Cerebellar cortex (tissue), 1 donor: ENCODE measurements around the gene KLHL6.

Experiments used
- DNase-seq: peaks from one replicate; pipeline ENCODE4 v3.0.0-alpha.2; 2015; ENCODE audit warnings: low spot score

Gene KLHL6

DNA sequence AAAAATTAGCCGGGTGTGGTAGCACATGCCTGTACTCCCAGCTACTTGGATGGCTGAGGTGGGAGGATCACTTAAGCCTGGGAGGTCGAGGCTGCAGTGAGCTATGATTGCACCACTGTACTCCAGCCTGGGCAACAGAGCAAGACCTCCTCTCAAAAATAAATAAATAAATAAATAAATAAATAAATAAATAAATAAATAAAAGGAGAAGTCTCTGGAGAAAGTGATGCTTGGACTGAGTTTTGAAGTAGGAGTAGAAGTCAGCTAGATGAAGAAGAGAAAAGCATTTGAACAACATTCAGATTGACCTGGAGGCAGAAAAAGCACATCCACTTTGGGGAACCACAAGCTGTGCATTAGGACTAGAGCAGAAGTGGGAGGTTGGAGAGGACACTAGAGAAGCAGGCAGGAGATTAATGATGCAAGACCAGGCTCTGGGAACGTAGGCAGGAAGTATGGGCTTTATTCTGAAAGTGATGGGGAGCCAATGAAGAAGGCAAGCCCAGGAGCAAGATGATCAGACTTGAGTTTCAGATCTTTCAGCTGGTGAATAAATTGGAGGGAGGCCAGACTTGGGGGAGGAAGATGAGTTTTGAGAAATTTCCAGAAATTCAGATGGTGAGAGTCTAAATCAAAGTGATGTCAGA lies 48.7 kb downstream of the KLHL6 start:
- no peak for DNase-seq

DNA sequence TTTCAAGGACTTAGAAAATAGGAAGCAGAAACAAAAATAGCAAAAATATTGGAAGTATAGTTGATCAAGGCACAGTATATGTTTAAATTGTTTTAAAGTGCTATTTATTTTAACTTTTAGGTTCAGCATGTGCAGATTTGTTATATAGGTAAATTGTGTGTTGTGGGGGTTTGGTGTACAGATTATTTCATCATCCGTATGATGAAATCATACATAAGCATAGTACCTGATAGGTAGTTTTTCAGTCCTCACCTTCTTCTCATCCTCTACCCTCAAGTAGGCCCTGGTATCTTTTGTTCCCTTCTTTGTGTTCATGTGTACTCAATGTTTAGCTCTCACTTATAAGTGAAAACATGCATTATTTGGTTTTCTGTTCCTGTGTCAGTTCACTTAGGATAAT lies 50.9 kb downstream of the KLHL6 start:
- no peak for DNase-seq

DNA sequence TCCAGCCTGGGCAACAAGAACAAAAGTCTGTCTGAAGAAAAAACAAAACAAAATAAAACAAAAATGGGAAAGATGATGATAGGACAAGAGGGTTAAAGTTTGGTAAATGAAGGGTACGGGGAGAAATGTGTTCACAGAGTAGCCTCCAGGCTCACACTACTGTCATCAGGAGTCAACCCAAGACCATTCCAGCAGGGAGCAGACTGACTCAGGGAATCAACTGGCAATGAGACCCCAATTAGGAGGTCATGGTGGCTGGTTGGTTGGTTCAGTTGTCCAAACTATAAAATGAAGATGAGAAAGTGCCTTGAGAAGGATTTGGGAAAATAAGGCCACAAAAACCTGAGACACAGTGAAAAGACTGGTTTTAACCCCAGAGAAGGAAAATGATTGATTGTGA lies 51.8 kb downstream of the KLHL6 start:
- DNase-seq = no peak

DNA sequence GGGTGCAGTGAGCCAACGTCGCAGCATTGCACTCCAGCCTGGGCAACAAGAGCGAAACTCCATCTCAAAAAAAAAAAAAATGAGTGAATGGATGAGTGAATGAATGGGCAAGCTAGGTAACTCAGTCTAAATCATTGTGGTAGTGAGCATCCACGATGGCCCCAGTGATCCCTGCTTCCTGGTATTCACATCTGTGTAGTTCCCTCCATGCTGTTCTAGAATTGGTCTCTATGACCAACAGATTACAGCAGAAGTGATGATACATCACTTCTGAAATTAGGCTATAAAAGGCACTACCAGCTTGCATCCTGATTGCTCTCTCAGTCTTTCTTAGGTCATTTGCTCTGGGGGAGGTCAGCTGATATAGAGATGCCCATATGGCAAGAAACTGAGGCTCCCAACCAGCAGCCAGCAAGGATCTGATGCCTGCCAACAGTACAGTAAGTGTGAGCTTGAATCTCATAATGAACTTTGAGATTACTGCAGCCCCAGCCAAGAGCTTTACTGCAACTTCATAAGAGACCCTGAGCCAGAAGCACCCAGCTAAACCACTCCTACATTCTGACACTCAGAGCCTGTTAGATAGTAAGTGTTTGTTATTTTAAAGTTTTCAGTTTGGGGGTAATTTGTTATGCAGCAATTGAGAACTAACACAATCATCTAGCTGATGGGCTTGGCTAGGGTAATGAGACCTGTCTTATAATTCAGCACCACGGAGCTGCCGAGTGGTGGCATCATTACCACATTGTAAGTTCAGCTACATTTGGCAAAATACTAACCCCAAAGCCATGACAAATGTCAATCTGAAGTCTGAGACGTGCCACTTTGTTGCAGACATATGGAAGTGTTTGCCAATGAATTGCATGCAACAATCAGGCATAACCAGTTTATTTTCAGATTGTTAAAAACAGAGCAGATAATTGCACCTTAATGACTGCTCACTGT lies 53.0 kb downstream of the KLHL6 start:
- DNase-seq = peak; percentile 11

DNA sequence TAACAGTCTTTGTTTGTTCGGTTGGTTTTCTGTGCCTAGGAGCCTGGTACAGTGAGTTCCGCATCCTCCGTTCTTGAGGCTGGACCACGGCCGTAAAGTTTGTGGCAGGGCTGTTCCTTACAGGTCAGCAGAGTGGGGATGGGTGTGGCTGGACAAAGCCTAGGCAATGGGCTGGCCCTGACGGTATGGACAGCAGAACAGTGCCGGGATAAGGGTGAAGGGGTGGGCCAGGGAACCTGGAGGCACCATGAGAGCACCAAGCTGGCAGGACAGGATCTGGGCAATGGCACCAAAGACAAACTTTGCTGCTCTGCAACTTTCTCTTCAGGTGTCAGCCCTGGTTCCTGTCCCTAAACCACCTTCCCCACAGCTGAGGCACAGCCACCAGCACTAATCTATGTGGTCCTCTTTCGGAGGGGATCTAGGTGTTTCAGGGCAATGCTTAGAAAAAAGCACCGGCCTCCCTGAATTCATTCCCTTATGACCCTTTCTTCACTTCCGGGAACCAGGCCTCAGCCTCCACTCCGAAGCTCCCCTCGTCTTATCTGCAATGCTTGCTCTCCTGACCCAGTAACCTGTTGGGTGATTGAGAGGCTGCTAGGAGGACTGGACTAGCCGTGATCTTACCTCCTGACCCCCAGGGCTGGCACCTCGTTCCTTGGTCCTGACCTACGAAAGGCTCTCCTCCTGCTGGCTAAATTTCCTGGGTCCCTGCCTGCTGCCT lies 54.4 kb downstream of the KLHL6 start:
- no peak for DNase-seq

DNA sequence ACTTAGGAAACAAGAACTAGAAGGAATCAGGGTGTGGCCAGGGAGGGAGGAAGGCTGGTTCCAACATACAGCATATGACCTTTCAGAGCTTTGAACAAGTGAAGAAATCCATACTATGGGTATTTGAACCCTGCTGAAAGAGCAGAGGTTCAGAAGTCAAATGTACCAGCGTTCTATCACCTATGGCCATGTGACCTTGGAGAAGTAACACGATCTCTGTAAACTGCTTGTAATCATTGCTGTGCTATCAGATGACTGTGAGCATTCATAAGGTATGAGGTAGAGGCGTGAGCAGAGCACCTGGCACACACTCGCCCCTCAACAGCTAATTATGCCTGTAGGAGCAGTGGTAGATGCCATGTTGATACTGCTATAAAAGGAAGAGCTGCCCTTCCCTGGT lies 55.2 kb downstream of the KLHL6 start:
- no peak for DNase-seq

DNA sequence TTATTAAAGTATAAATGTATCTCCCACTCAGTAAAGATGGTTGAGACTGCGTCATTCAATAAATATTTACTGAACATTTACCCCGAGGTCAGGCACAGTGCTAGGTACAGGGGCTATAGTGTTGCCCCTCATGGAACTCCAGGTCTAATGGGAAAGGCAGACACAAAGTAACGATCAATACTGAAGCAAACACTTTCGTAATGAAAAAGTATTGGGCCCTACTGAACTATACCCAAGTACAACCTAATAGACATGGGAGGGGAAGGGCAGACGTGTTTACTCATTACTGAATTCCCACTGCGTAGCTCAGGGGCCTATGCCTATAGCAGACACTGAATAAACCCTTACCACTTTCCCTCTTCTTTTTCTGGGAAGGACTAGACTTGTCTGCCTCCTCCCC lies 56.9 kb downstream of the KLHL6 start:
- DNase-seq = no peak

DNA sequence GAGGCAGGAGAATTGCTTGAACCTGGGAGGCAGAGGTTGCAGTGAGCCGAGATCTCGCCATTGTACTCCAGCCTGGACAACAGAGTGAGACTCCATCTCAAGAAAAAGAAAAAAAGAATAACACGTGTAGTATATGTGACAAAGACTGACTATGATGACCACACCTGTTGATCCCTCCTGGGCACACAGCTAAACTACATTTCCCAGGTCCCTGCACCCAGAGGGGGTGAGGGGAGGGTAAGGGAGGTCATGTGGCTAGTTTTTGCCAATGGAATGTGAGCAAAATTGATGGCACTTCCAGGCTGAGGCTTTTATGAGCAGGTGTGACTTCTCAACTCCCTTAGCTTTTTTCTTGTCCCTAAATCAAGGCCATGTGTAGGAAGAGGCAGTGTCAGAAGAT lies 58.2 kb downstream of the KLHL6 start:
- DNase-seq = no peak

DNA sequence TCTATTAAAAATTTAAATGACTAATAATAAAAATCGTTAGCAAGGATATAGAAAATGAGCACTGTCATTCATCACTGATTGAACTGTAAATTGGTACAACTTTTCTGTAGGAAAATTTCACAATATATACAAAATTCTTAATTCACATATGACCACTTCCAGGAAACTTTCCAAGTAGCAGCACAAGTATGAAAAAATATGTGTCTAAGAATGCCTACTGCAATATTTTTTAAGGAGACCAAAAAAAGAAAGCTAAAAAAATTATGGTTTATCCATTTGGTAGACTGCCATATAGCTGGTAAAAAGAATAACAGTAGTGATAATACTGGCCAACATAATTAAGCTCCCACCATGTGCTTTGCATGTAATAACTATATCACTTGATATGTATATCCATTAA lies 59.2 kb downstream of the KLHL6 start:
- DNase-seq = no peak

DNA sequence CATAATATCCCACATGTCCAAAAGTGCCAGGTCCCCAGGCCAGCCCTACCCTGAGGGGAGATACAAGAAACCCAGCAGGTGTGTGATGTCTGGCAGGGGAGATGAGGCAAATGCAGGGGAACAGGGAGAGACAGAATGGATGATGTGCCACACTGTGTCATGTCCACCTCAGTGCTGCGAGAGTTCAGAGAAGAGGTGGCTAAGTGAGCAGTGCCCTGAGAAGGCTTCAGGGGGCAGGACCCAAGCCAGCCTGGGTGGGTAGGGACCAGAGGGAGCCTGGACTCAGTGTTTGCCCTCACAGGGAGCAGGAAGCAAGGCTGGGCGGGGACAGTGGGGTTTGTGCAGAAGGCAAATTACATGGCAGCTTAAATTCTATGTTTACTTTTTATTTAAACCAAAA lies 61.2 kb downstream of the KLHL6 start:
- DNase-seq = no peak

DNA sequence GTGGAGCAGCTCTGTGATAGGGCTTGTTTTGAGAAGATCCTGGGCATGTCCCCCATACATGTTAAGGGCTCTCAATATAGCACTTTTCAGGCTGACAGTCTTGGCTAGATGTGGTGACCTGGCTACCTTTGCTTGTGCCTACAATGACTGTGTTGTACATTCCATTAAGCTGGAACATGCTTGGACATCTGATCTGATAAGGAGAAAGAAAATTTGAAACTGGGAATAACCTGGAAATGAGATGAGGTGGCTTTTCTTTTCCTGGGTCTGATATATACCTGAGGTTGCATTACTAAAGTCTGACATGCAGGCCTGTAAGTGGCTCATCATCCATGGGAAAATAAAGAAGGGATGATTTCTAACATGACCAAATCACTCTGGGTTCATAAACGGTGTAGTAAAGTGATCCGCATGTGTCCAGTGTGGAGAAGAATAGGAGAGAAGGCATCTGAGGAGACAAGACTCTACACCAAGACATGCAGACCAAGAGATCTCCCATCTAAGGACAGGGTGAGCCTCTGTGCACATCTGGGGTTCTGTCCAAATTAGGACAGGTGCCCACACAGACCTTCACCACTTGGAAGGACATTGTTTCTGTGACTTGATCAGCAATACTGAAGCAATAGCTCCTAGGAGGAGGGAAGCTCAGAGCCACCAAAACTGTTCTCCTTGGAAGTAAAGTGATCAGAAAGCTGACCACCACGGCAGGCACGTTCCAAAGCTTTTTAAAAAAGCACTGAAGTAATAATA lies 62.0 kb downstream of the KLHL6 start:
- DNase-seq = no peak

DNA sequence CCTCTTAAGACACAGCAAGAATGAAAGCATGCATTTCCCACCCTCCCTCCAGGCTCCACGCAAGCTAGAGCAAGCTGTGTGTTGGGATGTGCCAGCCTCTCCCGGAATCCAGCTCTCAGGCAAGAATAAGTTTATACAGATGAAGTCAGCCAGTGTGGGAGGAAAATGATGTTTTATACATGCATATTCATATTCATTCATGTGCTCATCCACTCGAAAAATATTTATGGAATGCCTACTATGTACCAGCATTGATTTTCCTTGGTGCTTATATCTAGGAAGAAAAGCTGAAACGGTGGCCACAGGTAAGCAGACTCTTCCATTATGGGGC lies 62.7 kb downstream of the KLHL6 start:
- DNase-seq = no peak

DNA sequence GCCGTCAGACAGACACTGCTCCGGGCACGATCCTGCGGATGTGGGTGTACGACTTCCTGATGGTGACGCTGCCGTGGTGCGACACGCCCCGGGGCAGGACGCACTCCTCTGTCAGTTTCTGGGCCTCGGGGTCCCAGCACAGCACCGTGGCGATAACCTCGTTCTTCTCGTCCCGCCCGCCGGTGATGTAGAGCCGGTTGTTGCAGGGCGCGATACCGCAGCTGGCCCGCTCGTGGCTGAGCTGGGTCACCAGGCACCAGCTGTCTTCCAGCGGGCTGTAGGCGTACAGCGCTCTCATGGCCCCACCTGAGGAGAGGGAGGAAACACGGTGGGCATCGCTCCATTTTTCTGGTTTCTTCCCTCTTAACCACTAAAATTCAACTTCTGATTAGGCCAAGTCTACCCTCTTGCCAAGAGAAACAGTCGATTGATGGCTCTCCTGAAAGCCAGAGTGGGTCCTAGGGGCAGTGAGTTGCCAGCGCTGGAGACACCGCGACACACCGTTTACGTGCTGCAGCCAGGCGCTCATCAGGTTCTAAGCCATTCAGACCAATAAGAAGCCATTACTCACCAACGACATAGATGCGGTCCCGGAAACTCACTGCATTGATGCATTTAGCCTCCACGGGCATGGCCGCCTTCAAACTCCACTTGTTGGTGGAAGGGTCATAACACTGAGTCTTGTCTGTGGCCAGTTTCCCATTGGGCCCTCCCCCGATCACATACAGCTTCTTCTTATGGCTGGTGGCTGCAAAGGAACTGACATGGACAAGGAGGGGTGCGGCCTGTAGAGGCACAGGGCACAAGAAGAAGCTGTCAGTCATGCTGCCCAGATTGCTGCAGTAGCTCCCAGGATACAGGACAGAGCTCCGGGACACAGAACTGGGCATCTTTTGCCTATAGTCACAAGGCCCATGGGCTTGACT lies 63.3 kb downstream of the KLHL6 start:
- no peak for DNase-seq

DNA sequence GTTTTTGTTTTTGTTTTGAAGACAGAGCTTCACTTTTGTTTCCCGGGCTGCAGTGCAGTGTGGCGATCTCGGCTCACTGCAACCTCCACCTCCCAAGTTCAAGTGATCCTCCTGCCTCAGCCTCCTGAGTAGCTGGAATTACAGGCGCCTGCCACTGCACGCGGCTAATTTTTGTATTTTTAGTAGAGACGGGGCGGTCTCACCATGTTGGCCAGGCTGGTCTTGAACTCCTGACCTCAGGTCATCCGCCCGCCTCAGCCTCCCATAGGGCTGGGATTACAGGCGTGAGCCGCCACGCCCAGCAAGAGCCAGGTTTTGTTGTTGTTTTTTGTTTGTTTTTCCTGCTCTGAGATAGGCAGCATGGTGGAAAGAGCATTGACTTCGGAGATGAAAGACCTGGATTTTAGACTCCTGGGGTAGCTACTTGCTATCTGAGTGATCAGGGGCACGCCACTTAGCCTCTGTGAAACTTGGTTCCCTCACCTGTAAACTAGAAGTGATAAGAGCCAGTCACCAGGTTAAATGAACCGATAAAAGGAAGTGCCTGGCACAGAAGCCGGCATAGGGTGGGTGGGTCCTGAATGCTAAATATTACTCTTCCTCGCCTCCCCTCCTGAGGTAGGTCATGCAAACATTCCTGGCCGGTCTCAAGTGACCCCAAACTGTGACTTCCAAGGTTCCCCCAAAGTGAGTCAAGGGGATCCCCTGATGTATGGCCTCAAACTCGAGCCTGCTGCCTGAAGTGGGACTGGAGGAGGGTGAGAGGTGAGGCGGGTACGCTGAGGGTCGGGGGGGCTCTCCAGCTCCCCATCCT lies 64.2 kb downstream of the KLHL6 start:
- DNase-seq = no peak

DNA sequence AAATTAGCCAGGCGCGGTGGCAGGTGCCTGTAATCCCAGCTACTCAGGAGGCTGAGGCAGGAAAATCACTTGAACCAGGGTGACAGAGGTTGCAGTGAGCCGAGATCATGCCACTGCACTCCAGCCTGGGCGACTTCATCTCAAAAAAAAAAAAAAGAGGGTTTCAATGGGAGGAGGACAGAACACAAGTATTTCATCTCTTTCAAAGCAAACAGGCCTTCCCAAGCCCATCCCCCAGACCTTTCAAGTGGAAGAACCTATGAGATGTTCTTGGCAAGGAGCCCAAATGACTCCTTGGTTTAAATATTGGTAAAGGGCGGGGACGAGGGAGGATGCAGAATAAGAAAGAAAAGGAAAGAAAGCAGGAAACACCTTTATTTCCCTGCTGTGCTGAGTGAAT lies 64.9 kb downstream of the KLHL6 start:
- DNase-seq = no peak

DNA sequence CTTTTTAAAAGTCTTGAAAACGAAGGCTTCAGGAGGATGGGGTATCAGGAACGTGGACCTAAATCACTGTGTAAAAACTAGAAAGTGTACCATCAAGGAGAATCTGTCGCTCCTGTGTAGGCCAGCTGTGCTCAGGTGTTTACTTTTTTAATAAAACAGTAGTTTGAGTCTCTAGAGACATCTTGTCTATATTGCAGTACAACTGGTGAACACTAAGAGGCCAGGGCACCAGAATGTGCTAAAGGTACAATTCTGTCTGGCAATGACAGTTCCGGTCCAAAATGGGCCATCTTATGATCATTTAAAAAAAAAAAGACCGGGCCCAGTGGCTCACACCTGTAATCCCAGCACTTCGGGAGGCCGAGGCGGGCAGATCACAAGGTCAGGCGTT lies 65.3 kb downstream of the KLHL6 start:
- no peak for DNase-seq

DNA sequence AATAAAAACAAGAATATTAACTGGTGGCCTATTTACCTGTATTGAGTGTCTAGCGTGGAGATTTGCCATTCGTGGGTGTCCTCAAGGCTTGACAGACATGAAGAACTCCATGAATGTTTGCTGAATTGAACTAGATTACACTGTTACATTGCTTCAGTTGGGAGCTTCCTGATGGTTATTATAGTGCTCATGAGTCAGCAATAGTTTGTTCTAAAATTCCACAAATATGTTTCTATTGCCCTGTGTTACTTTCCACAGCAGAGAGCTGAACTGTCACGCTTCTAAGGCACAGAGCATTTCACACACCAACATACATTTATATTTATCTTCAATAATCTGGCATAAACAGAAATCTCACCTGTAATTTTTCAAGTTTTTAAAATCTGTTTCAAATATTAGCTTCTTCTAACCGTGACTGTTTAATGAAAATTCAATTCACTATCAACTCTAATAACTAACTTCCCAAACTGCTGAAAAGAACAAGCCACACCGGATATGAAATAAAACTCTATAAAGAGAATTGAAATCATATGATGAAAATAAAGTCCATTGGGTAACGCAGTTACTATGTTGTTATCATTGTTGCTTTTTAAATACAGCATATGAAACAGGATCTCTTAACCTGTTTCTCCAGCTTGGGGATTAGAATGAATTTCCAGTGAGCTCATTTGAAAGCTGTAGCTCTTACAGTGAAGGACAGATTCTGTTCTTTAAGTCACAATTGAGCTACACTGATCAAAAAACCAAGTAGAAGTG lies 65.9 kb downstream of the KLHL6 start:
- no peak for DNase-seq

DNA sequence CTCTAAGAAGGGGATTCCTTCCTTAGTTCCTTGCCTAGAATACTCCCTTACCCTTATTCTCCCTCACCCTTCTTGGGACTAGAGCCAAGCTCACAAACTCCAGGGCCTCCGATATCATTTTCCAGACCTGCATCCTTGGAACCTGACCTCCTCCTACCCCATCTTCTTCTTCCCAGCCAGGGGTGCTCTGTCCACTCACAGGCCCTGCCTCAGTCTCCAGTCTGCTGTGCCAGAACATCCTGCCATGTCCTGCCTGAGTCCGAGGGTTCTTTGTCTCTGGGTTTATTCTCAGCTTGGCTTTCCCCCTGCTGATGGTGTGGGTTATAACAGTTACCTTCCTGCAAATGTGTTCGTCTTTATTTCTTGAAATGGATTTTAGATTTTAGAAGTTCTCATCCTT lies 67.2 kb downstream of the KLHL6 start:
- no peak for DNase-seq

DNA sequence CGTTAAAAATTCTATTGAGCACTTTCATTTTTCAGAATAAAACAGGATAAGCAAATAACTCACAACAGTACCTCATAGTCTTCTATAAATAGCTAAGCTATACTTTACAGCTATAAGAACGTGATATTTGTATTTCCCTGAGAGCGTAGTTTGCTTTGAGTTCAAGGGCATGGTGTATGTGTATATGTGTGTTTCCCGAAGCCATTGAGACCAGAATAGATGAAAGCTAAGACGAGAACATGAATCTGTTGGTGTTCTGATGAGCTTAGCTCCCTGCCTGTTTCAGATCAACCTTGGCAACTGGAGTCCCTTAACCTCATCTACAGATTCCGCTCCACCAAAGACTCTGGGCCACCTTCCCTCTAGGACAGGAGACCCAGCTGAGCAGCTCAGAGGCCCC lies 67.6 kb downstream of the KLHL6 start:
- DNase-seq = no peak

DNA sequence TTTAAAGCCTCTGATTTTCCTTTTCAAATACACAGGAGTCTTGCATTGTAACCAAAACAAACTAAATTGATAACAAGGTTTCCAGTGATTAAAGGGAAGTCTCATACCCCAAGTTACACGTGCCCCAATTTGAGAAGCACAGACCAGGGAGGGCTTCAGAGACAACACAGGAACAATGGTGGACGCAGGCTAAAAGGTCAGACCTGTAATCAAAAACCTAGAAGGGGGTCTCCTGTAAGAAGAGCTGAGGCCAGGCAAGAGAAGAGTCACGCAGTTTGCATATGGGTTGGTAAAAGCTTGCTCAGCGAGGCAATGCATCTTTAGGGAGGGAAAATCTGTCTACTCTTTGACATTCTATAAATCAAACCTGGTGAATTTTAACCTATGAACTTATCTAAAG lies 68.5 kb downstream of the KLHL6 start:
- DNase-seq = no peak
